Osteoblast (primary cell): ENCODE data around the gene SEMA3C. TPM values are rescaled to one million over a fixed set of nuclear protein-coding genes. Genes with fewer than 3 reads are reported as not detected.

Experiments
- DNase-seq: peaks from one replicate; pipeline ENCODE4 v3.0.0; 2011; ENCODE audit warnings: low spot score, mixed read lengths; ENCODE audit not compliant: insufficient read length; ENCODE audit errors: missing footprints
- H2AFZ ChIP-seq: 2 replicates; pipeline ENCODE4 v1.6.0; 2011; ENCODE audit warnings: mild to moderate bottlenecking, low read length
- H3K27ac ChIP-seq: 2 replicates; pipeline ENCODE4 v1.5.1; 2011; ENCODE audit warnings: mild to moderate bottlenecking, low read depth, low read length, moderate library complexity
- H3K27me3 ChIP-seq: 2 replicates; pipeline ENCODE4 v1.6.0; 2012; ENCODE audit warnings: mild to moderate bottlenecking, control low read depth, inconsistent platforms, low read length, moderate library complexity; ENCODE audit not compliant: insufficient read depth
- H3K36me3 ChIP-seq: 2 replicates; pipeline ENCODE4 v1.5.1; 2011; ENCODE audit warnings: mild to moderate bottlenecking, low read length, control low read depth, moderate library complexity; ENCODE audit not compliant: insufficient read depth
- H3K4me1 ChIP-seq: 2 replicates; pipeline ENCODE4 v1.5.1; 2011; ENCODE audit warnings: mild to moderate bottlenecking, low read length, control low read depth, moderate library complexity; ENCODE audit not compliant: insufficient read depth
- H3K4me2 ChIP-seq: 2 replicates; pipeline ENCODE4 v1.6.0; 2011; ENCODE audit warnings: mild to moderate bottlenecking, low read length; ENCODE audit not compliant: insufficient read depth
- H3K4me3 ChIP-seq: fragments of 200-600 bp; sonication (generic); 3 replicates; pipeline ENCODE4 v1.5.1; 2012; ENCODE audit warnings: mild to moderate bottlenecking, low read length, inconsistent platforms; ENCODE audit not compliant: insufficient read depth
- H3K79me2 ChIP-seq: 2 replicates; pipeline ENCODE4 v1.6.0; 2012; ENCODE audit warnings: mild to moderate bottlenecking, low read length, control low read depth, inconsistent platforms; ENCODE audit not compliant: insufficient read depth
- H3K9me3 ChIP-seq: 2 replicates; pipeline ENCODE4 v1.5.1; 2011; ENCODE audit warnings: low read depth, low read length, control low read depth
- H4K20me1 ChIP-seq: 2 replicates; pipeline ENCODE4 v1.6.0; 2012; ENCODE audit warnings: mild to moderate bottlenecking, low read length, control low read depth; ENCODE audit not compliant: insufficient read depth
- total RNA-seq: library from RNA; depleted of rRNA; stranded (reverse); fragments of >200 nt; gene quantifications from 2 replicates; pipeline ENCODE4 v1.2.3, GENCODE V29; 2012
- TF ChIP-seq, protein P1 (sequence below): IDR thresholded peaks from 2 replicates; pipeline ENCODE4 v1.5.1; 2011; ENCODE audit warnings: mild to moderate bottlenecking, low read depth, low read length, moderate library complexity; ENCODE audit errors: extremely low read depth

SEMA3C gene
- 388 and 421 TPM in 2 replicates for total RNA-seq

DNA sequence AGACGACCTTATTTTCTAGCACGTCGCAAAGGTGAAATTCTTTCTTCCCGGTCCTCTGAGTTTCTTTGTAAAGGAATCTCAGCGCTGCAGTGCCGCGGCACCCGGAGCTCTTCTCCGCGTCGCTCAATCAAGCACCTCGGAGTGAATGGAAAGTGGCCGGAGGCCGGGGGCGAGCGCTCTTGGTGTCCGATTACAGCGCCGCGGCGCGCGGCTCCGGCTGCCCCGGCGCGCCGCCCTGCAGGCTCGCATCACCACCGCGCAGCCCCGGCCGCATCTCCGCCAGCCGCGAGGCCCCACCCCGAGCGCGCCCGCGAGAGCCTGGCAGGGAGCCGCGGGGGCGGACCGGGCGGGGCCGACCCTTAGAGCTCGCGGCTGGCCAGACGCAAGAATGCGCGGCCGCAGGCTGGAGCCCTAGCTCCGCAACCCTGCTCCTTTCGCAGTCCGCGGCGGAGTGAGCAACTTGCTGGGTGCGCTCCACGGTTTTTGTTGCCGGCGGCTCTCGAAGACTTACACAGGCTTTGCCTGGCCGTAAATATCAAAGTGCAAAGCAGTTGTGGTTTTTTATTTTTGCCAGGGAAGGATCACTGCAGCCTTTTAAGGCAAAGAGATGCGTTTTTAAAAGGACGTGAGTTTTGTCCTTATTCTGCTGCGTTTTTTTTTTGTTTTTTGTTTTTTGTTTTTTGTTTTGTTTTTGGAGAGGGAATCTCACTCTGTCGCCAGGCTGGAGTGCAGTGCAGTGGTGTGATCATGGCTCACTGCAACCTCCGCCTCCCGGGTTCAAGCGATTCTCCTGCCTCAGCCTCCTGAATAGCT is at the start of gene SEMA3C:
Gene SEMA3C, minus strand, starts transcription at position 143 of the 813 bp plus-strand sequence. CDS start 2,270 bp downstream, outside the sequence.
- Histone ChIP-seq H3K4me2 (peak within 1 kb of the TSS; percentile 81), H3K27me3 (no peaks in the 10 kb centered on the region), H3K27ac (peak within 1 kb of the TSS; percentile 77), H2AFZ (peak within 1 kb of the TSS; percentile 66), H3K4me3 (peak within 1 kb of the TSS; percentile 87), H3K79me2 (peaks cover 44% of the 10 kb centered on the region), H3K36me3 (peaks cover 18% of the 10 kb centered on the region), H4K20me1 (peaks cover 4% of the 10 kb centered on the region), H3K4me1 (peaks cover 13% of the 10 kb centered on the region), H3K9me3 (no peaks in the 10 kb centered on the region)
- DNase-seq = peak; percentile 97
- TF ChIP-seq, protein P1, sequence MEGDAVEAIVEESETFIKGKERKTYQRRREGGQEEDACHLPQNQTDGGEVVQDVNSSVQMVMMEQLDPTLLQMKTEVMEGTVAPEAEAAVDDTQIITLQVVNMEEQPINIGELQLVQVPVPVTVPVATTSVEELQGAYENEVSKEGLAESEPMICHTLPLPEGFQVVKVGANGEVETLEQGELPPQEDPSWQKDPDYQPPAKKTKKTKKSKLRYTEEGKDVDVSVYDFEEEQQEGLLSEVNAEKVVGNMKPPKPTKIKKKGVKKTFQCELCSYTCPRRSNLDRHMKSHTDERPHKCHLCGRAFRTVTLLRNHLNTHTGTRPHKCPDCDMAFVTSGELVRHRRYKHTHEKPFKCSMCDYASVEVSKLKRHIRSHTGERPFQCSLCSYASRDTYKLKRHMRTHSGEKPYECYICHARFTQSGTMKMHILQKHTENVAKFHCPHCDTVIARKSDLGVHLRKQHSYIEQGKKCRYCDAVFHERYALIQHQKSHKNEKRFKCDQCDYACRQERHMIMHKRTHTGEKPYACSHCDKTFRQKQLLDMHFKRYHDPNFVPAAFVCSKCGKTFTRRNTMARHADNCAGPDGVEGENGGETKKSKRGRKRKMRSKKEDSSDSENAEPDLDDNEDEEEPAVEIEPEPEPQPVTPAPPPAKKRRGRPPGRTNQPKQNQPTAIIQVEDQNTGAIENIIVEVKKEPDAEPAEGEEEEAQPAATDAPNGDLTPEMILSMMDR = no peak

DNA sequence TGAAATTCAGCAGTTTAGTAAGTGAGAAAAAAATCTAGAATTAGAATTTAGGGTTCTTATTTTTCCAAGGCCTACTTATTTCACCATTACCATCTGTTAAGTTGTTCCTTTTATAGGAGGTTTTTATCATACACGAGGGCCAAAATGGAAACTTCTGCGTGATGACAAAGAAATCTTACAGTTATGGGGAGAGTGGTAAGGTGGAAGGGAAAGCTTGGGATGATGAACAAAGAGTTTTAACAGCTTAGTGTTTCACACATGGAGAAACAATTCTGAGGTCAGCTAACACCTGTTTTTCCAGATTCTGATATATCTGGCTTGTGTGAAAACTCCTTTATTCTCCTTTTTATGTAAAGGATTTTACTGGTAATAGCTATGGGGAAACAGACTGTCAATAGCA is 49.8 kb upstream of the SEMA3C start:
- no peak overlapping the region for H2AFZ ChIP-seq
- H3K4me3 ChIP-seq = no peak overlapping the region
- TF ChIP-seq, protein P1 = no peak
- H3K4me2 ChIP-seq = no peak overlapping the region
- no peak for DNase-seq
- H3K9me3 ChIP-seq = no peaks in the 10 kb centered on the region
- no peaks in the 10 kb centered on the region for H3K27me3 ChIP-seq
- no peaks in the 10 kb centered on the region for H3K4me1 ChIP-seq
- H4K20me1 ChIP-seq = no peaks in the 10 kb centered on the region
- H3K36me3 ChIP-seq = no peaks in the 10 kb centered on the region
- no peaks in the 10 kb centered on the region for H3K79me2 ChIP-seq
- H3K27ac ChIP-seq = no peak overlapping the region

DNA sequence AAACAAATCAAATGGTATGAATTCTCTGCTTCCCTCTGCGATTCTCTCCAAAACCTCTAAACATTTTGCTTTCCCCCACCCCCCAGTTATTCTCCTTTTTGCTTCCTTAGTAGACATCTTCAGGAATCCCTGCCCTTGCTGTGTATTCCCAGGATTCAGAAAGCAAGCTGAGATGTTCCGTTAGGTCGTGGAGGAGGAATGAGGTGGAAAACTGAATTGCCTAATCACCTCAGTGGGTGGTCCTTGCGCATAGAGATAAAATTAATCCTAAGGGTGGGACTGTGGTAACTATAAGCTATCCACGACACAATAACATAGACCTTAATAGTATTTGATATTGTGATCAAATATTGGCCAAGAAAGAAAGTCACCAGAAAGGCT is 49.1 kb upstream of the SEMA3C start:
- no peak overlapping the region for H2AFZ ChIP-seq
- H3K27me3 ChIP-seq = no peaks in the 10 kb centered on the region
- H3K36me3 ChIP-seq = no peaks in the 10 kb centered on the region
- H3K79me2 ChIP-seq = no peaks in the 10 kb centered on the region
- H3K9me3 ChIP-seq = no peaks in the 10 kb centered on the region
- H3K4me3 ChIP-seq = no peak overlapping the region
- H3K4me2 ChIP-seq = no peak overlapping the region
- no peaks in the 10 kb centered on the region for H4K20me1 ChIP-seq
- no peaks in the 10 kb centered on the region for H3K4me1 ChIP-seq
- no peak for DNase-seq
- TF ChIP-seq, protein P1 = no peak
- no peak overlapping the region for H3K27ac ChIP-seq

DNA sequence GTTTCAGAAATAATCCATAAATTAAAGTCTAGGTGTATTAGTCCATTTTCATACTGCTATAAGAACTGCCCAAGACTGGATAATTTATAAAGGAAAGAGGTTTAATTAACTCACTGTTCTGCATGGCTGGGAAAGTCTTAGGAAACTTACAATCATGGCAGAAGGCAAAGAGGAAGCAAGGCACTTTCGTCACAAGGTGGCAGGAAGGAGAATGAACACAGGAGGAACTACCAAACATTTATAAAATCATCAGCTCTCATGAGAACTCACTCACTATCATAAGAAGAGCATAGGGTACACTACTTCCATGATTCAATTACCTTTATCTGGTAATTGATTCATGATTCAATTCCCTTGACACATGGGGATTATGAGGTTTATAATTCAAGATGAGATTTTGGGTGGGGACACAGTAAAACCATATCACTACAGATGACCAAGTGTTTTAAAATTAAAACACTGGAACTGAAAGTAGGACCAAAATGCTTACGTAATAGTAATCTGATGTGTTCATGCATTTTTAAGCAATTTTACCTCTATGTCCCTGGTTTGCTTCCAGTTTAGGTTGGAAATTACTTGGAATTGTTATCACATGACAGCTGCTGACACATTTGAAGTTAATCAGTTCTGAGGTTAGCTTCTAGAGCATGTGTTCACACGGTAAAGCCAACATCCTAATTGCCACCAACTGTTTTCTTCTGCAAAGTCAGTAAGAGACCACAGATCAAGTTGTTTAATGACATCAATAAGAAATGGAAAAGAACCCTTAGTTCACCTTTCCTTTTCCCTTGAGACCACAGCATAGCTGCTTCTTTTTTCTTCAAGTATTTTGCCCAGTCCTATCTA is 48.4 kb upstream of the SEMA3C start:
- Histone ChIP-seq H3K79me2 (no peaks in the 10 kb centered on the region), H3K27me3 (no peaks in the 10 kb centered on the region), H3K4me1 (no peaks in the 10 kb centered on the region), H3K9me3 (no peaks in the 10 kb centered on the region), H4K20me1 (no peaks in the 10 kb centered on the region), H3K27ac (no peak overlapping the region), H3K36me3 (no peaks in the 10 kb centered on the region), H3K4me3 (no peak overlapping the region), H3K4me2 (no peak overlapping the region), H2AFZ (no peak overlapping the region)
- no peak for DNase-seq
- TF ChIP-seq, protein P1 = no peak
